Right lobe of liver (tissue), 4 donors: ENCODE data around the gene MEGF9.
A peak's percentile ranks its signal among the peaks of the same experiment; 100 is the strongest.

ENCODE experiments used
- POLR2A ChIP-seq: fragments of 450-650 bp; IDR thresholded peaks from one replicate; pipeline ENCODE4 v1.6.1; 2017; ENCODE audit warnings: antibody characterized with exemption, mild to moderate bottlenecking
- TF ChIP-seq, protein P1 (sequence below), 4 donors: fragments of 200-600 bp in 3 of 4; fragments of 450-650 bp in 1 of 4; IDR thresholded peaks; one replicate each; pipeline versions ENCODE4 v1.5.1 to v1.8.0; 2016 to 2022; ENCODE audit warnings: antibody characterized with exemption in 4 of 4, mild to moderate bottlenecking in 2 of 4
- donor health status: DM: no; HTN: no; CAD: no.
- donor health status: DM: no; HTN: no; CAD: no.
- donor health status: DM: no; HTN: yes; CAD: no.

- TF ChIP-seq POLR2A: peak; percentile 37
- TF ChIP-seq, protein P1, sequence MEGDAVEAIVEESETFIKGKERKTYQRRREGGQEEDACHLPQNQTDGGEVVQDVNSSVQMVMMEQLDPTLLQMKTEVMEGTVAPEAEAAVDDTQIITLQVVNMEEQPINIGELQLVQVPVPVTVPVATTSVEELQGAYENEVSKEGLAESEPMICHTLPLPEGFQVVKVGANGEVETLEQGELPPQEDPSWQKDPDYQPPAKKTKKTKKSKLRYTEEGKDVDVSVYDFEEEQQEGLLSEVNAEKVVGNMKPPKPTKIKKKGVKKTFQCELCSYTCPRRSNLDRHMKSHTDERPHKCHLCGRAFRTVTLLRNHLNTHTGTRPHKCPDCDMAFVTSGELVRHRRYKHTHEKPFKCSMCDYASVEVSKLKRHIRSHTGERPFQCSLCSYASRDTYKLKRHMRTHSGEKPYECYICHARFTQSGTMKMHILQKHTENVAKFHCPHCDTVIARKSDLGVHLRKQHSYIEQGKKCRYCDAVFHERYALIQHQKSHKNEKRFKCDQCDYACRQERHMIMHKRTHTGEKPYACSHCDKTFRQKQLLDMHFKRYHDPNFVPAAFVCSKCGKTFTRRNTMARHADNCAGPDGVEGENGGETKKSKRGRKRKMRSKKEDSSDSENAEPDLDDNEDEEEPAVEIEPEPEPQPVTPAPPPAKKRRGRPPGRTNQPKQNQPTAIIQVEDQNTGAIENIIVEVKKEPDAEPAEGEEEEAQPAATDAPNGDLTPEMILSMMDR (IDR thresholded peaks at IDR 0.05): no peak
These were observed 16.6 kb upstream of the MEGF9 start for GRCh38 chr9:120730654-120731514.
